ENCODE data around the gene CKAP2L.

DNA sequence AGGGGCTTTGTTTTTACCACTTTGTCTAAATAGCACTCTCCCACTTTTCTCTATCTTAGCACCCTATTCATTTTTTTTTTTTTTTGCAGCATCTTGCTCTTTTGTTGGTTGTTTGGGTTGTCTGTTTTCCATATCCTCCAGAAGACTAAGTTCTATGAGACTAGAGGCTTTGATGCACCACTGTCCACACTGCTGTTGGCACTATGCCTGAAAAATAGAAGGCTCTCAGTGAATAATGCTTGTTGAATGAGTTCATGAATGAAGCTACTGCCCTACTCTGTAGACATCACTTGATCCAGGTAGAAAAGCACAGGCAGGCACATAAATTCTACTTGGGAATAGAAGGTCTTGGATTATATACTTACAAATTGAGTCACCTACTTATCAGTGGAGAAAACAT lies 12.6 kb upstream of the CKAP2L start:
- TF ChIP-seq POLR2A (IDR thresholded peaks at IDR 0.05; ENCODE audit: low read depth, low read length) (no peak), POLR2AphosphoS5 (IDR thresholded peaks at IDR 0.05; ENCODE audit: low read depth, low read length) (no peak), PAX5 (IDR thresholded peaks at IDR 0.05; ENCODE audit: insufficient read depth, low read length, severe bottlenecking) (no peak), SPI1 (IDR thresholded peaks at IDR 0.05; ENCODE audit: low read depth, low read length) (no peak), TAF1 (IDR thresholded peaks at IDR 0.05; ENCODE audit: low read depth, low read length) (no peak), POU2F2 (IDR thresholded peaks at IDR 0.05; ENCODE audit: low read depth, low read length) (no peak)
